Measurements from ENCODE around the gene MMP3.
"Not testable (repeated sequence)": the region's sequence is repeated elsewhere in the genome, so short reads cannot be mapped to it uniquely, and the experiment has no call there.

The MMP3 gene

GRCh38 chr11:102878595-102878994 lies 35.2 kb upstream of the MMP3 start:
- TF ChIP-seq OSR1 (CRISPR knock-in tag; IDR thresholded peaks at IDR 0.05) (no peak), BACH2 (CRISPR knock-in tag; IDR thresholded peaks at IDR 0.05; ENCODE audit: borderline replicate concordance) (no peak), ZFP3 (CRISPR knock-in tag; IDR thresholded peaks at IDR 0.05) (no peak)
- ATAC-seq = no peak

- ATAC-seq = peak; percentile 52
- TF ChIP-seq ARNTL (CRISPR knock-in tag; IDR thresholded peaks at IDR 0.05; ENCODE audit: borderline replicate concordance, low read depth) (no peak), ESRRG (CRISPR knock-in tag; IDR thresholded peaks at IDR 0.05) (no peak), ZNF70 (CRISPR knock-in tag; IDR thresholded peaks at IDR 0.05) (no peak)
Measured at GRCh38 chr11:102874852-102875251, 31.4 kb upstream of the MMP3 start, which contains the start of gene MMP12. MMP12 (minus strand) TSS chr11:102874982; CDS start chr11:102874937, 45 bp downstream.

- not testable (repeated sequence) for ATAC-seq
Measured at GRCh38 chr11:102869354-102869964, 26.1 kb upstream of the MMP3 start.

GRCh38 chr11:102868339-102868738 lies 24.9 kb upstream of the MMP3 start:
- no peak for TF ChIP-seq OSR1 (CRISPR knock-in tag; IDR thresholded peaks at IDR 0.05)
- TF ChIP-seq ZNF565 (CRISPR knock-in tag; conservative IDR thresholded peaks at IDR 0.05; ENCODE audit: low read depth) = no peak
- TF ChIP-seq SNAI2 (CRISPR knock-in tag; IDR thresholded peaks at IDR 0.05) = no peak
- no peak for TF ChIP-seq ARNTL (CRISPR knock-in tag; IDR thresholded peaks at IDR 0.05; ENCODE audit: borderline replicate concordance, low read depth)
- no peak for TF ChIP-seq ZFP30 (CRISPR knock-in tag; IDR thresholded peaks at IDR 0.05)
- no peak for TF ChIP-seq ZNF70 (CRISPR knock-in tag; IDR thresholded peaks at IDR 0.05)
- peak; percentile 47; the same call in 2 of the 3 replicates for ATAC-seq

GRCh38 chr11:102864724-102865123 lies 21.3 kb upstream of the MMP3 start:
- no peak for ATAC-seq
- no peak for TF ChIP-seq SNAI2 (CRISPR knock-in tag; IDR thresholded peaks at IDR 0.05)
- TF ChIP-seq ISL1 (CRISPR knock-in tag; IDR thresholded peaks at IDR 0.05) = no peak
- no peak for TF ChIP-seq TCF4 (CRISPR knock-in tag; IDR thresholded peaks at IDR 0.05; ENCODE audit: borderline replicate concordance)
- no peak for TF ChIP-seq ZNF565 (CRISPR knock-in tag; conservative IDR thresholded peaks at IDR 0.05; ENCODE audit: low read depth)
- TF ChIP-seq GLIS3 (CRISPR knock-in tag; IDR thresholded peaks at IDR 0.05) = no peak
- no peak for TF ChIP-seq PATZ1 (CRISPR knock-in tag; IDR thresholded peaks at IDR 0.05; ENCODE audit: borderline replicate concordance)
- TF ChIP-seq BACH2 (CRISPR knock-in tag; IDR thresholded peaks at IDR 0.05; ENCODE audit: borderline replicate concordance) = no peak
- TF ChIP-seq ZNF8 (CRISPR knock-in tag; IDR thresholded peaks at IDR 0.05) = no peak
- no peak for TF ChIP-seq TOX (CRISPR knock-in tag; IDR thresholded peaks at IDR 0.05; ENCODE audit: borderline replicate concordance)
- no peak for TF ChIP-seq RARB (CRISPR knock-in tag; IDR thresholded peaks at IDR 0.05)

- no peak for TF ChIP-seq ISL1 (CRISPR knock-in tag; IDR thresholded peaks at IDR 0.05)
- TF ChIP-seq CSDC2 (CRISPR knock-in tag; IDR thresholded peaks at IDR 0.05) = no peak
- TF ChIP-seq PATZ1 (CRISPR knock-in tag; IDR thresholded peaks at IDR 0.05; ENCODE audit: borderline replicate concordance) = no peak
- TF ChIP-seq ZC3H10 (CRISPR knock-in tag; IDR thresholded peaks at IDR 0.05) = no peak
- no peak for TF ChIP-seq TOX (CRISPR knock-in tag; IDR thresholded peaks at IDR 0.05; ENCODE audit: borderline replicate concordance)
- no peak for TF ChIP-seq ZFP3 (CRISPR knock-in tag; IDR thresholded peaks at IDR 0.05)
- no peak for TF ChIP-seq OSR1 (CRISPR knock-in tag; IDR thresholded peaks at IDR 0.05)
- no peak for TF ChIP-seq ESRRG (CRISPR knock-in tag; IDR thresholded peaks at IDR 0.05)
- no peak for TF ChIP-seq TSHZ2 (CRISPR knock-in tag; IDR thresholded peaks at IDR 0.05)
- no peak for TF ChIP-seq GLIS3 (CRISPR knock-in tag; IDR thresholded peaks at IDR 0.05)
- ATAC-seq = no peak
Measured at GRCh38 chr11:102853956-102854355, 10.5 kb upstream of the MMP3 start.

All from SK-N-SH treated with all-trans-retinoic acid at 6 μM for 48 hours (cell line).